Loucy (cell line): Measurements from ENCODE around the gene RIT2.

Experiments used
- H2AFZ ChIP-seq: fragments of 200-600 bp; sonication (generic); 2 replicates; pipeline ENCODE4 v1.6.0; 2016; ENCODE audit warnings: antibody characterized with exemption, mild to moderate bottlenecking, low read length, moderate library complexity
- H3F3A ChIP-seq: fragments of 200-600 bp; 2 replicates; pipeline ENCODE4 v1.6.0; 2016; ENCODE audit warnings: antibody characterized with exemption, low read depth, mild to moderate bottlenecking
- H3K27me3 ChIP-seq: fragments of 200-600 bp; sonication (generic); 2 replicates; pipeline ENCODE4 v1.6.1; 2014; ENCODE audit warnings: low read length, mild to moderate bottlenecking; ENCODE audit not compliant: insufficient read depth, poor library complexity, severe bottlenecking
- H3K36me3 ChIP-seq: fragments of 200-600 bp; sonication (generic); 2 replicates; pipeline ENCODE4 v1.6.1; 2016; ENCODE audit warnings: low read length; ENCODE audit not compliant: insufficient read depth
- H3K4me1 ChIP-seq: fragments of 200-600 bp; sonication (generic); 2 replicates; pipeline ENCODE4 v1.5.1; 2014; ENCODE audit warnings: low read length, mild to moderate bottlenecking; ENCODE audit not compliant: insufficient read depth, poor library complexity, severe bottlenecking
- H3K4me2 ChIP-seq: fragments of 200-600 bp; sonication (generic); 2 replicates; pipeline ENCODE4 v1.6.0; 2014; ENCODE audit warnings: antibody characterized with exemption, low read length, low read depth, mild to moderate bottlenecking; ENCODE audit not compliant: poor library complexity, severe bottlenecking
- H3K4me3 ChIP-seq: fragments of 200-600 bp; sonication (generic); 2 replicates; pipeline ENCODE4 v1.5.1; 2014; ENCODE audit warnings: low read length, mild to moderate bottlenecking, mixed read lengths; ENCODE audit not compliant: poor library complexity, severe bottlenecking
- H3K79me2 ChIP-seq: fragments of 200-600 bp; sonication (generic); 2 replicates; pipeline ENCODE4 v1.6.1; 2014; ENCODE audit warnings: low read length; ENCODE audit not compliant: insufficient read depth
- H3K9ac ChIP-seq: fragments of 200-600 bp; sonication (generic); 2 replicates; pipeline ENCODE4 v1.6.0; 2014; ENCODE audit warnings: mild to moderate bottlenecking, low read depth, low read length, moderate library complexity; ENCODE audit not compliant: poor library complexity, severe bottlenecking
- H3K9me2 ChIP-seq: fragments of 200-600 bp; sonication (generic); replicated peaks from 2 replicates; pipeline ENCODE4 v1.6.1; 2016; ENCODE audit warnings: low read depth, low read length, mixed read lengths
- H3K9me3 ChIP-seq: fragments of 200-600 bp; sonication (generic); 2 replicates; pipeline ENCODE4 v1.6.1; 2014; ENCODE audit warnings: mild to moderate bottlenecking, antibody characterized with exemption, low read length, low read depth; ENCODE audit not compliant: insufficient read depth
- H4K20me1 ChIP-seq: fragments of 200-600 bp; sonication (generic); 2 replicates; pipeline ENCODE4 v1.6.0; 2014; ENCODE audit warnings: antibody characterized with exemption, low read length, mild to moderate bottlenecking; ENCODE audit not compliant: insufficient read depth, poor library complexity, severe bottlenecking
- CTCF ChIP-seq: fragments of 200-600 bp; sonication (generic); conservative IDR thresholded peaks from 2 replicates; pipeline ENCODE4 v1.5.1; 2014; ENCODE audit warnings: mild to moderate bottlenecking, antibody characterized with exemption, low read length
- EZH2phosphoT487 ChIP-seq: fragments of 200-600 bp; IDR thresholded peaks from 2 replicates; pipeline ENCODE4 v1.6.1; 2018; ENCODE audit warnings: antibody characterized with exemption, mild to moderate bottlenecking, moderate library complexity, borderline replicate concordance

The RIT2 gene

GRCh38 chr18:43001821-43002220, 113.7 kb downstream of the RIT2 start:
- no peaks in the 10 kb centered on the region for H3F3A ChIP-seq
- no peak overlapping the region for H3K4me3 ChIP-seq
- H3K36me3 ChIP-seq: no peaks in the 10 kb centered on the region
- H3K27me3 ChIP-seq: no peaks in the 10 kb centered on the region
- H3K4me2 ChIP-seq: no peak overlapping the region
- no peak overlapping the region for H3K9ac ChIP-seq
- H2AFZ ChIP-seq: no peak overlapping the region
- no peaks in the 10 kb centered on the region for H4K20me1 ChIP-seq
- no peak for TF ChIP-seq EZH2phosphoT487
- TF ChIP-seq CTCF: no peak
- no peaks in the 10 kb centered on the region for H3K4me1 ChIP-seq
- no peaks in the 10 kb centered on the region for H3K9me2 ChIP-seq
- no peaks in the 10 kb centered on the region for H3K9me3 ChIP-seq
- H3K79me2 ChIP-seq: no peaks in the 10 kb centered on the region

GRCh38 chr18:42996824-42997223, 118.7 kb downstream of the RIT2 start:
- TF ChIP-seq EZH2phosphoT487 (no peak), CTCF (no peak)
- no peaks in the 10 kb centered on the region for H3K9me2 ChIP-seq
- H3K9me3 ChIP-seq: no peaks in the 10 kb centered on the region
- H3K4me3 ChIP-seq: no peak overlapping the region
- no peaks in the 10 kb centered on the region for H3F3A ChIP-seq
- no peak overlapping the region for H3K9ac ChIP-seq
- no peaks in the 10 kb centered on the region for H3K79me2 ChIP-seq
- H3K4me1 ChIP-seq: no peaks in the 10 kb centered on the region
- no peaks in the 10 kb centered on the region for H3K36me3 ChIP-seq
- no peaks in the 10 kb centered on the region for H3K27me3 ChIP-seq
- no peak overlapping the region for H3K4me2 ChIP-seq
- no peak overlapping the region for H2AFZ ChIP-seq
- H4K20me1 ChIP-seq: no peaks in the 10 kb centered on the region

- Histone ChIP-seq H3K9ac (no peak overlapping the region), H3K4me1 (no peaks in the 10 kb centered on the region), H3K79me2 (no peaks in the 10 kb centered on the region), H2AFZ (no peak overlapping the region), H4K20me1 (no peaks in the 10 kb centered on the region), H3K4me2 (no peak overlapping the region), H3K4me3 (no peak overlapping the region), H3F3A (no peaks in the 10 kb centered on the region), H3K27me3 (no peaks in the 10 kb centered on the region), H3K36me3 (no peaks in the 10 kb centered on the region), H3K9me2 (no peaks in the 10 kb centered on the region), H3K9me3 (no peaks in the 10 kb centered on the region)
- TF ChIP-seq EZH2phosphoT487: no peak
- no peak for TF ChIP-seq CTCF
Measured at GRCh38 chr18:42980426-42980825, 135.1 kb downstream of the RIT2 start.
